HG02571 (cell line): ENCODE results near the gene DMRTB1.

Experiments
- ATAC-seq: cut with Tn5 transposase; IDR thresholded peaks from one replicate; pipeline ENCODE4 v1.9.1; 2021; ENCODE audit warnings: mild to moderate bottlenecking, moderate library complexity; ENCODE audit not compliant: unreplicated experiment

Gene DMRTB1

GRCh38 chr1:53484705-53485477, 25.7 kb downstream of the DMRTB1 start:
- no peak for ATAC-seq

GRCh38 chr1:53485478-53486394, 26.5 kb downstream of the DMRTB1 start:
- no peak for ATAC-seq

GRCh38 chr1:53486395-53487026, 27.3 kb downstream of the DMRTB1 start:
- ATAC-seq = no peak

GRCh38 chr1:53490351-53490750, 31.2 kb downstream of the DMRTB1 start:
- ATAC-seq = no peak

- ATAC-seq = no peak
Observed at GRCh38 chr1:53495633-53496345, 36.6 kb downstream of the DMRTB1 start.

- ATAC-seq = no peak
Observed at GRCh38 chr1:53498555-53499131, 39.4 kb downstream of the DMRTB1 start.

GRCh38 chr1:53499257-53500203, 40.3 kb downstream of the DMRTB1 start:
- no peak for ATAC-seq

GRCh38 chr1:53500204-53501064, 41.2 kb downstream of the DMRTB1 start:
- no peak for ATAC-seq

- ATAC-seq = no peak
Observed at GRCh38 chr1:53501065-53502005, 42.1 kb downstream of the DMRTB1 start.

GRCh38 chr1:53502641-53503432, 43.6 kb downstream of the DMRTB1 start:
- no peak for ATAC-seq

- ATAC-seq = no peak
Observed at GRCh38 chr1:53503433-53504217, 44.4 kb downstream of the DMRTB1 start.

GRCh38 chr1:53504901-53505300, 45.7 kb downstream of the DMRTB1 start:
- no peak for ATAC-seq

GRCh38 chr1:53505401-53505800, 46.2 kb downstream of the DMRTB1 start:
- ATAC-seq = no peak

- no peak for ATAC-seq
Observed at GRCh38 chr1:53505891-53506290, 46.7 kb downstream of the DMRTB1 start.

- ATAC-seq = no peak
Observed at GRCh38 chr1:53506355-53507050, 47.3 kb downstream of the DMRTB1 start.
